ENCODE measurements around the gene SAMD15.
"Not testable (repeated sequence)": the region's sequence is repeated elsewhere in the genome, so short reads cannot be mapped to it uniquely, and the experiment has no call there.

Gene SAMD15

DNA sequence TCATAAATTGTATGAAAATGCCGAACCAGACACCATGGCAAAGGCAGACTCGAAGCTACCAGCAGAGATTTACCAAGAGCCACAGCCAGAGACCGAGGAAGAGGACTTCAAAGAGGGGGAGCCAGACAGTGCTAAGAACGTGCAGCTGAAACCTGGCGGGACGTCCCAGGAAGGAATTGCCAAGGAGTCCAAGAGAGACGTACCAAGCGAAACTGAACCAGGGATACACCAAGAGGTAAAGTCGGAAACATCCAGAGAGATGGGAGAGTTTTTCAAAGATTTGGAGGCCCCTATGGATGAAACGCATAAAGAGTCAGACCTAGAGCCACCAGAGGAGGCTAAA, 294 bp downstream of the SAMD15 start:
- DNase-seq, result no peak

DNA sequence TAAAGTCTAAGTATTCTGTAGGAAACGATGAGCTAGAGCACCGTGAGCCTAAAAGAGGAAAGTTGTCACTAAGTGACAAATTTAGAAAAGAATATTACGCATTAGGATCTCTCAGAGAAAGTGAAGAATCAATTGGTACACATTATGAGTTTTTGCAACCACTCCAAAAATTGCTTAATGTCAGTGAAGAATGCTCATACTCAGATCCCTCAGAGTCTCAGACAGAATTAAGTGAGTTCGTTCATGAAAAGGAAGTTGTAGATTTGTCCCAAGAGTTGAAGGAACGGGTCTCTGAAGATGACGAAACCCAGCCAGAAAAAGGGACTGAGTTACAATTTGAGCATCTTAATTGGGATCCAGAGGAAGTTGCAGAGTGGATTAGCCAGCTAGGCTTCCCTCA, 1.5 kb downstream of the SAMD15 start:
- no peak for DNase-seq

GRCh38 chr14:77390188-77390587, 13.0 kb downstream of the SAMD15 start:
- DNase-seq, result no peak

DNA sequence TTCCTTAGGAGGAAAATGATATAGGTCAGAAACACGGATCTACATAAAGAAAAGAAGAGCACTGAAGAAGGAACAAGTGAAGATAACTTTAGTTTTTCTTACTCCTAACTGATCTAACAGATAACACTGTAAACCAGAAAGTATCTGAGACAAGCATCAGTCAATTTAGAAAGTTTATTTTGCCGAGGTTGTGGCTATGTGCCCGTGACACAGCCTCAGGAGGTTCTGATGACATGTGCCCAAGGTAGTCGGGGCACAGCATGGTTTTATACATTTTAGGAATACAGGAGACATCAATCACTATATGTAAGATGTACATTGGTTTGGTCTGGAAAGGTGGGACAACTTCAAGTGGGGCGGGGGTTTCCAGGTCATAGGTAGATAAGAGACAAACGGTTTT, 23.0 kb downstream of the SAMD15 start:
- DNase-seq, result no peak

DNA sequence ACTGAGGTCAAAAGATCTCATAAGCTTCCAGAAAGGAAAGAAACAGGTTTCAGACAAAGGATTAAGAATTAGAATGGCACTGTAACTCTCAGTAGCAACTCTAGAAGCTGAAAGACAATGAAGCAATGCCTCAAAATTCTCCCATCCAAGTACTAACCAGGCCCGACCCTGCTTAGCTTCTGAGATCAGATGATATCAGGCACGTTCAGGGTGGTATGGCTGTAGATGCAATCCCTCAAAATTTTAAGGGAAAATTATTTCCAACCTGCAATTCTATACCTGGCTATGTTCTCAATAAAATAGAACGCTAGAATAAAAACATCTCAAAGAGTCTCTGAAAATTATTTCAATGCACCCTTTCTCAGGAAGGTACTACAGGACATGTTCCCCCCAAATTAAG, 26.6 kb downstream of the SAMD15 start:
- no peak for DNase-seq

DNA sequence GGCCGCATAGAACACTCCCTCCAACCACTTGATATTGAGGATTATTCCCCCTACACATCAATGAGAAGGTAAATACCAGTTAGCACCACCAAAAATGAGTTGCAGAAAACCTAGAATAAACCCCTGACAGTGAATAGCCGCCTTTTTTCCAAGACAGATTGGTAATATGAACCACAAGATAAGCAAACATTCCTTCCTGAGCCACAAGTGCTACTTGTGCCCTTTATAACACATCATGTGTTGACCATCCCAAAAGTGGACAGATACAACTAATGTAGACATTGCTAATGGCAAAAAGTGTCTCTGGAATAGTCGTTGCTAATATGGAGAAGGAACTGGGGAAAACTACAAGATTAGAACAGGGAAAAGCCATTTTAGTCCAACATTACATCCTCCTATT, 28.9 kb downstream of the SAMD15 start:
- no peak for DNase-seq

GRCh38 chr14:77406718-77407117, 29.5 kb downstream of the SAMD15 start:
- no peak for DNase-seq

DNA sequence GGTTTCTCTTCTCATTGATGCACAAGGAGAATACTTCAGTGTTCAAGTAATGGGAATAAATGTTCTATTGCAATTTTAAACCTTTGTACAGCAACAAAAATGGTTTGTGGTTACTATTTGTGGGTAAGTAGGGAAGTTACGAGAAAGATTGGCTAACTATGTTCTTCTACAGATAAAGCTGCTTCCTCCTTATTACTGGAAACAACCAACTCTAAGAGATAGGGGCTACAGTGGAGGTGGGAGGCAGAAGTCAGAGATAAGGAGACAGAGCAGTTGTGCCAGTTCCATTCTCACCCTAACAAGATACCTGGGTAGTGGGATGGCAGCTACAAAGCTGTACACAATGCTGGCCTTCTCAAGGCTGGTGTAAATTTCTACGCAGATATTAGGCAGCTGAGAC, 30.0 kb downstream of the SAMD15 start:
- no peak for DNase-seq

GRCh38 chr14:77409131-77409533, 32.0 kb downstream of the SAMD15 start:
- no peak for DNase-seq

DNA sequence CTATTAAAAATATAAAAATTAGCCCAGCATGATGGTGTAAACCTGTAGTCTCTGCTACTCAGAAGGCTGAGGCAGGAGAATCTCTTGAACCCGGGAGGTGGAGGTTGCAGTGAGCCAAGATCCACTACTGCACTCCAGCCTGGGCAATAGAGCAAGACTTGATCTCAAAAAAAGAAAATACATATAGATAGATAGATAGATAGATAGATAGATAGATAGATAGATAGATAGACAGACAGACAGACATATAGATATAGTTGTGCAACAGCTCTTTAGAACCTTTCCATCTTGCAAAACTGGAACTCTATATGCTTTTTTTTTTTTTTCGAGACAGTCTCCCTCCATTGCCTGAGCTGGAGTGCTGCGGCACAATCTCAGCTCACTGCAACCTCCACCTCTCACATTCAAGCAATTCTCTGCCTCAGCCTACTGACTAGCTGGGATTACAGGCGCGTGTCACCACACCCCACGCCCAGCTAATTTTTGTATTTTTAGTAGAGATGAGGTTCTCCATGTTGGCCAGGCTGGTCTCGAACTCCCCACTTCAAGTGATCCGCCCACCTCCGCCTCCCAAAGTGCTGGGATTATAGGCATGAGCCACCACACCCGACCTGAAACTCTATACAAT, 38.3 kb downstream of the SAMD15 start:
- DNase-seq, result not testable (repeated sequence)

DNA sequence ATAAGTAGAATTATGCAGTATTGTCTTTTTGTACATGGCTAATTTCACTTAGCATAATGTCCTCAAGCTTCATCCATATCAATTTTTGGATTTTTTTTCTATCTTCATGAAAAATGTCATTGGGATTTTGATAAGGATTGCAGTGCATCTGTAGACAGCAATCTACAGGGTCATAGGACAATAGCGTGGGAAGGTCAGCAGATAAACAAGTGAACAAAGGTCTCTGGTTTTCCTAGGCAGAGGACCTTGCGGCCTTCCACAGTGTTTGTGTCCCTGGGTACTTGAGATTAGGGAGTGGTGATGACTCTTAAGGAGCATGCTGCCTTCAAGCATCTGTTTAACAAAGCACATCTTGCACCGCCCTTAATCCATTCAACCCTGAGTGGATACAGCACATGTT, 38.9 kb downstream of the SAMD15 start:
- not testable (repeated sequence) for DNase-seq

DNA sequence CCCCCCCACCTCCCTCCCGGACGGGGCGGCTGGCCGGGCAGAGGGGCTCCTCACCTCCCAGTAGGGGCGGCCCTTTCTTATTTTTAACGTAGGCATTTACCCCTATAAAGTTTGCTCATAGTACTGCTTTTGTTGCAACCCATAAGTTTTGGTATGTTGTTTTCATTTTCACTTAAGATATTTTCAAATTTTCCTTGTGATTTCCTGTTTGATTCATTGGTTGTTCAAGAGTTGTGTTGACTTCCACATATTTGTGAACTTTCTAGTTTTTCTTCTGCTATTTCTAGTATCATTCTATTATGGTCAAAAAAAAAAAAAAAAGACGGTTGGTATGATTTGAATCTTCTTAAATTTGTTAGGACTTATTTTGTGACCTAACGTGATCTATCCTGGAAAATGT, 39.7 kb downstream of the SAMD15 start:
- DNase-seq, result no peak

DNA sequence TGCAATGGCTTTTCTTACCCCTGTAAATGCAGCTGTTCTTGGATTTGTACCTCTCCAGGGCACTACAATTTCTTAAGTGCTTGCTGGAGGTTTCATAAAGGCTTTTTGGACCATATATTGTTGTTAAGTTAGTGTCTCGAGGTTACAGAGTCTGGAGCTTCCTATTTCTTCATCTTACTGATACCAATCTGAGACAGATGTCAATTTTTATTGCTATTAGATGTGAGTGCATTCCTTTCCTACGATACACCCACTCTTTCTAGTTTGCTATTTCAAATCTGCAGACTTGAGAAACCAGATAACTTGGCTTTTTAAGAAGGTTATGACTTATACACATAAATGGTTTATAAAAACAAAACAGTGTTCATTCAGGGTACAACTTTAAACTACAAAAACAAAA, 44.0 kb downstream of the SAMD15 start:
- DNase-seq, result no peak

- DNase-seq, result no peak
Observed at GRCh38 chr14:77423423-77423822, 46.2 kb downstream of the SAMD15 start, which contains the start of gene NOXRED1. NOXRED1 (minus strand) TSS chr14:77423523; CDS start chr14:77422889, 634 bp downstream.

DNA sequence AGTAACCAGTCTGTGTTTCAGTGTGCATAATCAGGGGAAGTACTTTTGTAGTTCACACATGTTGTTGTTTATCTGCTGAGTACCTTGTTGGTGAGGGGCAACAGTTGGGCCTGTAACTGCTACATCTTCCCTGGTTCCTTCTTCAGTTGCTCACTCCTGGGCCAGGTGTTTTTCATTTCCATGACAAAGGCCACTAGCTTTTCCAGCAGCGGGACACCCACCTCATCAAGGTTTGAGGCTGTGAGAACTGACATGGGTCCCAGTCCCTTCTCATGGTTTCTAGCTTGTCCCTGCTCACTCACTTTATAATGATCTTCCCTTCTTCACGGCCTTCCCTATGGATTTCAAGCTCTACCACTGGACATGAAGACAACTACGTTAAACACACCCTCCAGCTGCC, 47.7 kb downstream of the SAMD15 start:
- DNase-seq, result no peak

GRCh38 chr14:77426396-77426795, 49.2 kb downstream of the SAMD15 start:
- DNase-seq, result no peak

- no peak for DNase-seq
Observed at GRCh38 chr14:77436042-77436441, 58.9 kb downstream of the SAMD15 start.

DNA sequence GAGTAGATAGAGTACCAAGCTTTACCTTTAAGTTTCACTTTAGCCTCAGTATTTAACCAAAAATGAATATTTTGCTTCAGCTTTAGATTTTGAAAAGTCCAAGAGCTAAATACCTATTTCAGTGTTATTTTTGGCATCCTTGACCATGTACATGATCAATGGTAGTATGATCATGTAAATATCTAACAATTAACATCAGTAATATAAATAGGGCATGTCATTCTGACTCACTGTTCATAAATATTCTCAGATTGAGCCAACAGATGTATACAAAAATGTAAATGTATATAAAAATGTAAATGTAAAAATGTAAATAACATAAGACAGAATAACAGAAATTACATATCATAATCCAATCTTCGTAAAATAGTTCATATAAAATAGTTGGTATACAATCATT, 61.4 kb downstream of the SAMD15 start:
- DNase-seq, result no peak

DNA sequence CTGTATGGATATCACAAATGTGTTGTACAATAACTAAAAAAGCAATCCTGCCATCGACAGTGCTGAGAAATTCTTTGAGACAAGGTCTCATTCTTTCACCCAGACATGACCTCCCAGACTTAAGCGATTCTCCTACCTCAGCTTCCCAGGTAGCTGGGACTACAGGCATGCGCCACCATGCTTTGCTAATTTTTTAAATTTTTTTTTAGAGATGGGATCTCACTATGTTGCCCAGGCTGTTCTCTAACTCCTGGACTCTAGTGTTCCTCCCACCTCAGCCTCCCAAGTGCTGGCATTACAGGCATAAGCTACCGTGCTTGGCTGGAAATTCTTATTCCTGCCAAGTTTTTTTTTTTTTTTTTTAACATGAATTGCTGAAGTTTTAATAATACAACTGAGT, 62.7 kb downstream of the SAMD15 start:
- no peak for DNase-seq

All from right hindlimb (tissue), 1 donor.